HTERT RPE-1 (cell line): ENCODE results near the gene ROS1.
"Not testable (repeated sequence)": the region's sequence is repeated elsewhere in the genome, so short reads cannot be mapped to it uniquely, and the experiment has no call there.

Experiments
- in situ Hi-C: fragments of 300-500 bp; cut with MboI; formaldehyde crosslinking; loops from 4 replicates; pipeline ENCODE4 v1.14.3; 2020; ENCODE audit warnings: low sequenced_read_pairs

The ROS1 gene

DNA sequence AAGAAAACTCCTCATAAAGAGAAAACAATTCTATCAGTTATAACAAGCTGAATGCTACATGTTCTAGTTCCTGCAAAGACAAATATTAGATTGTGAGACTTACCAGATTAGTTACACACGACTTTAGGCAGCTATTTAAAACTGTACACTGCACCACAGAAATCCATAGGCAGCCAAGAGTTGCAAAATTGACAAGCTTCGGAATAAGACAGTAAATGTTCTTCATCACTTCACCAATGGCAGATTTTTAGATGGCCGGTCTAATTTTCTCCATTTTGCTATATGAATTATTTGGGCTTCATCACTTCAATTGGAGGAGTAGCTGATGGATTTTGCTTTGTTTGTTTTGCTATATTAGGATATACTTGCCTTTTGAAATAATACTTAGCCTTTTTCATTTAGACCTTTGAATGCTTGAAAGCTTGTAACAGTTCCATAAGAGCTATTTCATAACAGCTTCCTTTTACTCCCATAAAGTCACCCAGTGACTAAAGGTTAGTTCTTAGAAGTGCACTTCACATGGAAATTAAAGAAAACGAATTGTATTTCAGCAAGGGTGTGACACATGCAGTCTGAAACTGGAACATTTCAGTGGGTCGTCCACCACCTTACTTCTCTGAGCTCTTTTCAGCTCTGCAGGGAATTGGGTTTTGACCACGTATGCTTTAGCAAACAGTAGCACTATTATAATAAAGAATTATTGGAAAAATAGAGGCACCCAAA lies at the start of gene ROS1:
Gene ROS1, minus strand, starts transcription at position 512 of the 723 bp plus-strand sequence. Its CDS starts 286 bp downstream, at position 226.
- in situ Hi-C loops, result no loop called here

DNA sequence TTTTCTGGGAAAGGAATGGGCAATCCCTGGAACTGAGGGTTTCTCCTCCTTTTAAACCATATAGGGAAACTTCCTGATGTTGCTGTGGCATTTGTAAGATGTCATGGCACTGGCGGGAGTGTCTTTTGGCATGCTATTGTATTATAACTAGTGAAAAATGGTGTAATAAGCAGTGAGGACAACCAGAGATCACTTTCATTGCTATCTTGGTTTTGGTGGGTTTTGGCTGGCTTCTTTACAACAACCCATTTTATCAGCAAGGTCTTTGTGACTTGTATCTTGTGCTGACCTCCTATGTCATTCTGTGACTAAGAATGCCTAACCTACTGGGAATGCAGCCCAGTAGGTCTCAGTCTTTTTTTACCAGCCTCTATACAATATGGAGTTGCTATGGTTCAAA lies 47.7 kb upstream of the ROS1 start:
- in situ Hi-C loops, result no loop called here

DNA sequence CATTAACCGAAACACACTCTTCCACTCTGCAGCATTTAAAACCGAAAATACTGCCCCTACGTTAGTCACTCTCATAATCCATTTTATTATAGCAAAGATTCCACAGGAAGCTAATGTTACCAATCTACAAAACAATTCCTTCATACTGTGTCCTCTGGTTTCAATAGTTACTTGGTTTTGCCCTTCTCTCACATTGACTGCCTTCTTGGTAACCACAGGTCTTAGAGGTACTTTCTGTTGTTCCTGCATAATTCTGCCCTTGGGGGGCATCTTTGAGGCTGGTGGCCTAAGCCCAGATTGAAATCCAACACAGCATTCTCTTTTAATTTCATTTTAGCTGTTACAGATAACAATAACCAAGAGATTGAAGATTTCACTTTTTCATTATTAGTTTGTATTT lies 46.9 kb upstream of the ROS1 start:
- in situ Hi-C loops, result no loop called here

DNA sequence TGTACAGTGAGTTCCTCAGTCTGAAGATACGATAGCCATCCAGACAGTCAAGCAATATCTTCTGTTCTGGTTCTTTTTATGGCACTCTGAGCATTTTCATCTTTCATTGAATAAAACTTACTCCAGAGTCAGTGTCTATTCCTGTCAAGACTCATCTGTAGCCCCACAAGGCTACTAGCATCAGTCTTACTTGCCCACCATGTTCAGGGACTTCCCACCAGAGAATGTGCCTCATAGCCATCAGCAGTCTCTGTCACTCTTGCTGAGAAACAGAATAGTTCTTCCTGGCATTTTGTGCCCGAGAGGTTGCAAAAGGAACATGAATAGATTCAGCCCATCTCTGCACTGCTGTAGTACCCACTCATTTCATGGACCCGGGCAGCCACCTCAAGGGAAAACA lies 44.0 kb upstream of the ROS1 start:
- in situ Hi-C loops, result no loop called here

DNA sequence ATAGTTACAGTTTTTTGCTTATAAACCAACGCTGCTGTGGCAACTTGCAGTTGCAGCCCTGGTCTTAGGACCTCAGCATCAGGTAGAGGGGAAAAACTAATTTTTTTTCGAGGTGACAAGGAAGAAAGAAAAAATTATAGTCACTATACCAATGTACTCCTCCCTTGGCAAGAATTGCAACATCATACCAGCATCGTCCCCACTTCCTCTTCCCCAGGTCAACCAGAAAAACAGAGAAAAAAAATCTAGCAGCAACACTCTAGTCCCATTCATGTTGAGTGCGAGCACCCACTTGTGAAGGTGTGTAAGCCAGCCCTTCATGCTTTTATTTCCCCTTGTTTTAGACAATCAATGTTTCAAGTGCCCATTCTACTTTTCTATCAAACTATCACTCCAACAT lies 43.6 kb upstream of the ROS1 start:
- in situ Hi-C loops, result no loop called here

DNA sequence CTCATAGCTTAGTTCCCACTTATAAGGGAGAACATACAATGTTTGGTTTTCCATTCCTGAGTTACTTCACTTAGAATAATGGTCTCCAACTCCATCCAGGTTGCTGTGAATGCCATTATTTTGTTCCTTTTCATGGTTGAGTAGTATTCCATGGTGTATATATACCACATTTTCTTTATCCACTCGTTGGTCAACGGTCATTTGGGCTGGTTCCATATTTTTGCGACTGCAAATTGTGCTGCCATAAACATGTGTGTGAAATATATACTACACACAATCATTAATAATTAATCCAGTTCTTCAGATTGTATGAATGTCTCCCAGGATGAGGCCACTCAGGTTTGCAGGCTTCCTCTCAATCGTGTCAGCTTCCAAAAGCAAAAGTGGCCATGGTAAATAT lies 42.8 kb upstream of the ROS1 start:
- in situ Hi-C loops, result not testable (repeated sequence)

DNA sequence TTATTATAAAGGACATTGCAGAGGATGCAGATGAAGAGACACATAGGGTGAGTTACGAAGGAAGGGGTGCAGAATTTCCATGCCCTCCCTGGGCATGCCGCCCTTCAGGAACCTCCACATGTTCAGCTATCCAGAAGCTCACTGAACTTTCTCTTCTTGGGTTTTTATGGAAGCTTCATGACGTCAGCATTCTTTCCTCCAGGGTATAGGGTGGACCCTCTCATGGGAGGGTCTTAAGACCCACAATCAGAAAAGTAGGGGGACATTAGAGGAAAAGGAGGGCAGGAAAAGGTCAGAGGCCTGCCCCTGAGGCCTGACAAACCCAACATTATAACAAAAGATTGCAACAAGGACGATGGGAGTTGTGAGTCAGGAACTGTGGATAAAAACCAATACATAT lies 42.1 kb upstream of the ROS1 start:
- in situ Hi-C loops, result no loop called here

DNA sequence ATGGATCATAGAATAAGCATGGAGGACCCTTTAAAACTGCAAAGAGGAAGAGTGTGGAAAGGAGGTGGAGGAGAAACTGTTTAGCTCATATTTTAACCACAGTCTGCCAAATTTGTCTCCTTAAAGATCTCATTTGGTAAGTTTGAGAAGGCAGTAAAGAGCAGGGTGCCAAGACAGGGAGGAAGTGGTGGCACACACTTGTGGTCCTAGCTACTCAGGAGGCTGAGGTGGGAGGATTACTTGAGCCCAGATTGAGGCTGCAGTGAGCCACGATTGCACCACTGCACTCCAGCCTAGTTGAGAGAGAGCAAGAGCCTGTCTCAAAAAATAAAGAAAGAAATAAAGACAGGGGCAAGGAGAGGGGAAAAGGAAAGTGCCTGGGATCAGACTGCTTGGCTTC lies 39.9 kb upstream of the ROS1 start:
- in situ Hi-C loops, result no loop called here

DNA sequence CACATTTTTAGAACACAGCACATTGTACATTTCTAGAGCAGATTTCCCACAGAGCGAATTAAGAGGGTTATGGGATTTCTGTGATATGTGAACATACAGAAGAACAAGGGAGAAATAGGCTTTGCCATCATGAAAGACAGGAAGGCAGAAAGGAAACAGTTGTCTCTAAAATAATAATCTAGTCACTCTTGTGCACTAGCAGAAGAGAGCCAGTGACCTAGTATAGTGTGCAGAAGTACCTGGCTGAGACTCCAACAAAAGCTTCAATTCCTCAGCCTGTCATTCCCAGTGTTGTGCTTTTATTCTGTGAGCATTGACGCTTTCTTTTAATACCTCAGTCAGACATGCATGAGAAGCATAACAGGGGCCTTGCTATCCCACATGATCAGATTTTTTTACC lies 39.0 kb upstream of the ROS1 start:
- in situ Hi-C loops, result no loop called here

DNA sequence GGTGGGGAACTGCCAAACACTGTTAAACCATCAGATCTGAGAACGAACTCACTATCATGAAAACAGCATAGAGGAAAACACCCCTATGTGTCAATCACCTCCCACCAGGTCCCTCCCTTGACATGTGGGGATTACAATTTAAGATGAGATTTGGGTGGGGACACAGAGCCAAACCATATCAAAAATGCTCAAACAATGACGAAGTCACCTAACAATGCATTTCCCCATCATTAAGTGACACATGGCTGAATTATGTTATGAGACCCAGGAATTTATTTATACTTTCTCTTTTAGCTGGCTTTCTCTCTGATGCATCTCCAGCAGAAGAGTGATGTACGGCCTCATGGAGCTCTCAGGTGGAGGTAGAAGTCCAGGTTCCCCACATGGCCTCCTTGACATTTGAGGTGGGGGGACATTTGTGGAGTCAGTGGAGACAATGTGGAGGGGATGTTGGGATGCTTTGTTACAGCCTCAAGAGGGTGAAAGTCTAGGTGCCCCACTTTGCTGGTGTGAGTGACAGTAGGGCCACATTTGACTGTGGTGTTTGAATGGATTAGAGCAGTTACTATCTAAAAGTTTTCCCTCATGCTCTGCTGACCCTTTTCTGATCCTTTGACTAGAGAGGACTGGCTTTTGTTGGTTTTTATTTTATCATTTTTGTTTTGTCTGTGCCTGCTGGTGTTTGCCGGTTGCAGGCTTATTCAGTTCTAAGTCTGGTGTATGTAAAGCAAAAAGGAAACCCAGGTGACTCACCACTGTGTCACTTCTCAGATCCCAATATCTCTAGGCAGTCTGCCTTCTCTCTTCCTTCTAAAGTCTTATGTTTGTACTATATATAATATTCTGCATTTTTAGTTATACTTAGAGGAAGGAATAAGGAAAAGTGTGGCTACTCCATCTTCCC lies 38.3 kb upstream of the ROS1 start:
- in situ Hi-C loops, result no loop called here

DNA sequence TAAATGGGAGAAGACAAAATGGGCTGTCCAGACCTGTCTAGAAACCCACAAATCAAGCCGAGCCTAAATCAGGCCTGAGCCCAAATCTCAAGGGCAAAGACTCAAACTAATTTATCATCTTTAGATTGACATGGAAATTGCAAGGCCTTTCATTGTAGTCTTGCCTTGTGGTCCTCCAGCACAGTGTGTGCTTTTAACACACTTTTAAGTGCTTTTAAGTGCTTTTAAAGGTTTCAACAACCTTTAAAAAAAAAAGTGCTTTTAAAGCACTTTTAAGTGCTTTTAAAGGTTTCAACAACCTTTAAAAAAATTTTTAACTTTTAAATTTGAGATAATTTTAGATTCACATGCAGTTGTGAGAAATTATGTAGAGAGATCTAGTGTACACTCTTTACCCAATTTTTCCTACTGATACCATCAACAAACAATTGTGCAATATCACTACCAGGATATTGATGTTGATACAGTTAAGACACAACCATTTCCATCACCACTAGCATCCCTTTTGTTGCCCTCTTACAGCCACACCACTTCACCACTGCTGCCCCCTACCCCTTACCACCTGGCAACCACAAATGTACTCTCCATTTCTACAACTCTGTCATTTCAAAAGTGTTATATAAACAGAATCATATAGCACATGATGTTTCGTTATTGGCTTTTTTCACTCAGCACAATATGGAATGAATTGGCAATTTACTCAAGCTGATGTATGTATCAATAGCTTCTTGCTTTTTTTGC lies 33.6 kb upstream of the ROS1 start:
- in situ Hi-C loops, result no loop called here

DNA sequence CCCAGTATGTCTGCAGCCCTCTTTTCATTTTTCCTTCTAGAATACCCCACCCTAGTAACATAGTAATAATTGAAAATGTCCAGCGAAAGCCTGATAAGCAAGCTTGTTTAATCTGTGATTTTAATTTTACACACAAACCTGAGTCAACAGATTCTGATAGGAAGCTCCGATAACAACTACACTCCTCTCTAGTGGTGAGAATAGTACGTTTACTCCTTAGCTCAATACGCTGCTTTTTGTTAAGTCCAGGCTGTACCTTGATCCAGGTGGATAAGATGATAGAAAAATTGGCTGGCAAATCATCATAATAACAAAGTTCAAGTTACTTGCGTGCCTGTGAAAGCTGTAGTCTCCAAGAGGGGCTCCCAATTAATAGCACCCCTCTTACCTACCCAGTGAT lies 31.3 kb upstream of the ROS1 start:
- in situ Hi-C loops, result no loop called here

DNA sequence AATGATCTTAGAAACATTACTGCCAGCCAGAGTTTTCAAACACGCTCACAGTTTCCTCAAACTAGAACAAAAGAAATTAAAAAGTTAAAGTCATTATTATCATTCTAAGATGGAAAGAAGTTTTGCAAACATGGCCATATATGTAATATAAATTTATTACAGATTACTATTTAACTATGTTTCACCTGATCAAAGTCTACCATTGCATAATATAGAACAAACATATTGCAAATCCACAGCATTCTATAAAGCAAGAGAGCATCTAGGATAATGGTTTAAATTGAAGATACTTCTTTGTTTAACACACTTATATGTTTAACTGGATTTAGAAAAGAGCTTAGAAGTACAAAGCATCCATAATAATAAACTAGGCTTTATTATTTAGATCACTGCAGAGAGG lies 30.5 kb upstream of the ROS1 start:
- in situ Hi-C loops, result no loop called here

DNA sequence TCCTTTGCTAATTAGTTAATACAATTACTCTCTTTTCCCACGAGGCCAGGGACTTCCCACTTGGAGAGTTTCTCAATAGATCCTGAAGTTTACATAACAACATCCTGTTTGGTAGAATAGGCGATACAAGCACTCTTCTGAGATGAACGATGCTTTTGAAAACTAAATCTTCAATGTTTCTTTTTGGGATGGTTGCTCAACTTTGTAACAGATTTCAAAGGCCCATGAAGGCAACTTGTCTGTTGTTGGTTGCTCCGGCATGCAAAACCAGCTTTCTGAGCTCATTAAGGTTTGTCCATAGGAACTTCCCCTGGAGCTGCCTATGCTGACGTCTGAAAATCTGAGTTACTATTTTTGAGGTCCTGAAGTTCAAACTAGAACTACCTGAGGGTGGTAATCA lies 25.9 kb upstream of the ROS1 start:
- in situ Hi-C loops, result no loop called here

DNA sequence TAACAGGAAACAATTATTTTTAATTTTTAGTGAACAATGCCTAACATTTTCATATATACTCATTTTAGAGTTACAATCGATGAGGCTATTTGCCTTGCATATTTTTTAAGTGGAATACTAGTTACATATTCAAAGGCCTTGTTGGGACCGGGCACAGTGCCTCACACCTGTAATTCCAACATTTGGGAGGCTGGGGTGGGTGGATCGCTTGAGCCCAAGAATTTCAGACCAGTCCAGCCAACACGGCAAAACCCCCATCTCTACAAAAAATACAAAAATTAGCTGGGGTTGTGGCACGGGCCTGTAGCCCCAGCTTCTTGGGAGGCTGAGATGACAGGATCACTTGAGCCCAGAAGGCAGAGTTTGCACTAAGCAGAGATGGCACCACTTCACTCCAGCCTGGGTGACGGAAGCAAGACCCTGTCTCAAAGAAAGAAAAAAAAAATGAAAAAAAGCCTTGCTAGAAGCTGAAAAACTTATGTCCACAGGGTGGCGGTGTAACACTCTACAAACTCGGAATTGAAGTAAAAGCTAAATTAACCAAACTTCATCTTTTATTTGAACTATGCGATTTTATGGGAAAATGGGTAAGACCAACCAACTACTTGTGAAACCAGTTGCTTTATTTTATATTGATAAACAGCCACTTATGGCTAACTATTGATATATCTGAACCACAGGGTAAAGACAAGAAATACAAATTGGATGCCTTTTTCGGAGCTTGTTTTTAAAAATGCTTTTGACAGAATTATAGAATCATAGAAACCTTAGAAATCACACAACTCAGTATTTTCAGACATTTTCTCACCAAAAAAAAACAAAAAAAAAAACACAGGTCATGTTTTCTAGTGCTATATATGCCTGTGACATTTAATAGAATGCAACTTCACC lies 24.1 kb upstream of the ROS1 start:
- in situ Hi-C loops, result no loop called here

DNA sequence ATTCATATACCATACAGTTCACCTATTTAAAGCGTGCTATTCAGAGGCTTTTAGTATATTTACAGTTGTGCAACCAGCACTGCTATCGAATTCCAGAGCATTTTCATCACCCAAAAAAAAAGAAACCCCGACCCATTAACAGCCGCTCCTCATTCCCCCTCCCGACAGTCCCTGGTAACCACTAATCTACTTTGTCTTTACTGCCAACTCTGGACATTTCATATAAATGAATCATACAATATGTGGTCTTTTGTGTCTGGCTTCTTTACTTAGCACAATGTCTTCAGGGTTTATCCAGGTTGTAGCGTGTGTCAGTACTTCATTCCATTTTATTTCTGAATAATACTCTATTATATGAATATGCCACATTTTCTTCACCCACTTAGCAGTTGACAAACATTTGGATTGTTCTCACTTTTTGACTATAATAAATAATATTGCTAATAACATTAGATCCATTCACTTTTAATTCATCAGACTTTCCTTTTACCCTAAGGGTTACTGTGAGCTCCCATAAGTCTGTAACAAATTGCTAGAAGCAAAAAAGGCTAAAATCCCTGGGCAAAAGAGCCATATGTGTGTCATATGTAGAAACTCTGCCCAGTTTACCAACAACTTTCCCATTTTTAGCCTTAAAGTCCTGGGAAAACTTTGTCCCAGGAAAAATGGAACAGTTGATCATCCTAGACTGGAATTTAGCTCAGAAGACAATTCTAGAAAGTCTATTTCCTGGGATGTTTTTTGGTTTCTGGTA lies 23.2 kb upstream of the ROS1 start:
- in situ Hi-C loops, result no loop called here

DNA sequence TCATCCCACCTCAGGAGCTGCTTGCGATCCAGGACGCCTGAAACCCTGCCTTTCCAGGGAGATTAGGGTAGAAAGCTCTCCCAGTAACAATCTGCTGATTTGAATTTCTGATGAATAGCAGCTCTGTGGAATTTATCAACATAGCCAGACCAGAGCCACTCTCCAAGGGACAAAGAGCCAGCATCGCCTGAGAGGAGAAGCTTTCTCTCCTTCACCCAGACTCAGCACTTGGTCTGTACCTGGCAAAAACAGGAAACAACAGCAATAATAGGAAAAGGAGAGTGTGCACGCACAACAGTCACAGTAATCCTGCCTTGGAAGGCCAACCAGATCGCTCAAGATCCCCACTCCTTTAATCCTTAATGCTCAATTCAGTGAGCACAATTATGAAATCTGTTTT lies 22.3 kb upstream of the ROS1 start:
- in situ Hi-C loops, result no loop called here

DNA sequence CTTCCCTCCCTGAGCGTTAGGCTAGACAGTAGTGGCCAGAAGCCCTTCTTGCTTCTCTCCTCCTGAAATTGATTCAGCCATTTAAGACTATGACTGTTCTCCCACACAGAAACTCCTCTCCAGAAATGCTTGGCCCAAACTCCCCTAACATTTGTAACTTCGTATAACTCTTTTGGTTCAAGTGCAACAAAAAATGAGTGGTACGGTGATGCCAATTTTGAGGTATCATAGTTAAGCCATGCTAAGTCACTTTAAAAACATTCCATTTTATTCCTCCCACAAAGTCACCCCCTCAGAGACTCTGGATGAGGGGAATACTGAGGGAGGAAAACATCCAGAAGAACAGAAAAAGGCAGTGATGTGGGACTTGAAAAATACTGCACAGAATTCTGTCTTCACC lies 21.1 kb upstream of the ROS1 start:
- in situ Hi-C loops, result no loop called here

DNA sequence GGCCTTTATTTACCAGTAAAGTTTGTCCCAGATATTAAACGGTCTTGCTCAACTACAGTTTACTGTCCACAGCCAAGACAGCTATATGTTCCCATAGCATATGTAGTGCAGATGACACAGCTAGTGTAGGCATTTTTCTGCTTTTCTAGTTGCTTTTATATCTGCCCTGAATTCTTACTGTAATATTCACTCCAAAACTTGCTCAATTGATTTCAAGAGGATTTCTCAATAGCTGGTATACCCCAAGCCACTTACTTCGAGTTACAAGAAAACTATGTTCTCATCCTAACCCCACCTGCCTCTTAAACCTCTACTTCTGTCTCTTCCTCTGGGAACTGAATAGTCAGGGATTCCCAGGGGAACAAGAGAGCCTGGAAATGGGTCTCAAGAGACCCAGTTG lies 18.9 kb upstream of the ROS1 start:
- in situ Hi-C loops, result no loop called here

DNA sequence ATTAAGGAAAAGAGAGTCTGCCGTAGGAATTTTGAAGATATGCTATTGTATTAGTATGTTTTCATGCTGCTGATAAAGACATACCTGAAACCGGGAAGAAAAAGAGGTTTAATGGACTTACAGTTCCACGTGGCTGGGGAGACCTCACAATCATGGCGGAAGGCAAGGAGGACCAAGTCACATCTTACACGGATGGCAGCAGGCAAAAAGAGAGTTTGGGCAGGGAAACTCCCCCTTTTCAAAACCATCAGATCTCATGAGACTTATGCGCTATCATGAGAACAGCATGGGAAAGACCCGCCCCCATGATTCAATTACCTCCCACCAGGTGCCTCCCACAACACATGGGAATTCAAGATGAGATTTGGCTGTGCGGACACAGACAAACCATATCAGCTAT lies 16.6 kb upstream of the ROS1 start:
- in situ Hi-C loops, result not testable (repeated sequence)
